Suprapubic skin (tissue), 4 donors: Measurements from ENCODE around the gene SLC34A1.
A peak's percentile ranks its signal among the peaks of the same experiment; 100 is the strongest.

Experiments
- EP300 ChIP-seq: sonication (generic); formaldehyde crosslinking; IDR thresholded peaks from one replicate; pipeline ENCODE4 v1.6.1; 2017; ENCODE audit warnings: antibody characterized with exemption
- POLR2A ChIP-seq, 2 donors: fragments of 450-650 bp; IDR thresholded peaks; one replicate each; pipeline ENCODE4 v1.6.1; 2017; ENCODE audit warnings: antibody characterized with exemption in 2 of 2, mild to moderate bottlenecking in 2 of 2, moderate library complexity in 2 of 2
- POLR2AphosphoS5 ChIP-seq, 3 donors: sonication (generic); formaldehyde crosslinking; IDR thresholded peaks; one replicate each; pipeline ENCODE4 v1.6.1; 2017; ENCODE audit warnings: antibody characterized with exemption in 3 of 3
- TF ChIP-seq, protein P1 (sequence below), 2 donors: fragments of 200-600 bp in 1 of 2; fragments of 450-650 bp in 1 of 2; sonication (generic) in 1 of 2; IDR thresholded peaks; one replicate each; pipeline ENCODE4 v1.5.1; 2016 to 2019; ENCODE audit warnings: antibody characterized with exemption in 2 of 2, mild to moderate bottlenecking in 1 of 2, moderate library complexity in 1 of 2

DNA sequence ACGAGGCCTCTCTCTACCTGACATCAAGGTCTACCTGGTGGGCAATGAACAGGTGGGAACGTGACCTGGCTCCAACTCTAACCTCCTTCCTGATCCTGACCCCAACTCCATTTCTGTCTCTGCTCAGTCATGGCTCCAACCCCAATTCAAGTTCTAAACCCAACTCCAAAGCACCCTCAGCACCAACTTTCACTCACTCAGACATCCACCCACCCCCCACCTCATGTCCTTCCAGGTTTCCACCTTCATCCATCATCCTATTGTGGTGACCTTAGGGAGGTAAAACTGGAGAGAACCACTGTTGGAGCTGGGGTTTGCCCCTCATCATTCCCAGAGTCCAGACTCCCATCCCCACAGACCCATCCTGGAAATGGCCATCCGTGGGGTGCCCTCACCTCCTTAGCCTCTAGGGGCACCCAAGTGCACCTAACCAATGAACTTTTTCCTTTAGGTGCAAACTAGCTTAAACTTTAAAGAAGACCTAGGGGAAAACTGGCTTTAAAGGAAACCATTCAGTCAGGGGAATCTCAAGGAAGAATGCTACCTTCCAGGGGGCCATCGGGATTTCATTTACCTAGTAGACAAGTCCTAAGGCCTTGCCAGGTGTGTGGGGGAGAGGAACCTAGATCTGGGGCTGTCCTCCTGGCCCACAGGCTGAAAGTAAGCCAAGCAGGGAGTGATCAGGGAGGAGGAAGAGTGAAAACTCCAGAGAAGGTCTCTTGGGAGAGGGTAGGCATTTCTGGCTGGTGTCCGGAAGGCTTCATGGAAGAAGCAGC, 15.2 kb upstream of the SLC34A1 start:
- TF ChIP-seq, protein P1, sequence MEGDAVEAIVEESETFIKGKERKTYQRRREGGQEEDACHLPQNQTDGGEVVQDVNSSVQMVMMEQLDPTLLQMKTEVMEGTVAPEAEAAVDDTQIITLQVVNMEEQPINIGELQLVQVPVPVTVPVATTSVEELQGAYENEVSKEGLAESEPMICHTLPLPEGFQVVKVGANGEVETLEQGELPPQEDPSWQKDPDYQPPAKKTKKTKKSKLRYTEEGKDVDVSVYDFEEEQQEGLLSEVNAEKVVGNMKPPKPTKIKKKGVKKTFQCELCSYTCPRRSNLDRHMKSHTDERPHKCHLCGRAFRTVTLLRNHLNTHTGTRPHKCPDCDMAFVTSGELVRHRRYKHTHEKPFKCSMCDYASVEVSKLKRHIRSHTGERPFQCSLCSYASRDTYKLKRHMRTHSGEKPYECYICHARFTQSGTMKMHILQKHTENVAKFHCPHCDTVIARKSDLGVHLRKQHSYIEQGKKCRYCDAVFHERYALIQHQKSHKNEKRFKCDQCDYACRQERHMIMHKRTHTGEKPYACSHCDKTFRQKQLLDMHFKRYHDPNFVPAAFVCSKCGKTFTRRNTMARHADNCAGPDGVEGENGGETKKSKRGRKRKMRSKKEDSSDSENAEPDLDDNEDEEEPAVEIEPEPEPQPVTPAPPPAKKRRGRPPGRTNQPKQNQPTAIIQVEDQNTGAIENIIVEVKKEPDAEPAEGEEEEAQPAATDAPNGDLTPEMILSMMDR (IDR thresholded peaks at IDR 0.05), result peak; percentile 20 to 74
- TF ChIP-seq POLR2A (IDR thresholded peaks at IDR 0.05) (no peak), EP300 (no peak), POLR2AphosphoS5 (IDR thresholded peaks at IDR 0.05) (no peak)
